IPS-15b (cell line): Measurements from ENCODE around the gene FZR1.

Experiments used
- H3K27me3 ChIP-seq: one replicate; pipeline ENCODE4 v1.6.1; 2013; ENCODE audit warnings: low read length; ENCODE audit not compliant: control insufficient read depth, insufficient read depth
- H3K36me3 ChIP-seq: one replicate; pipeline ENCODE4 v1.6.1; 2013; ENCODE audit warnings: low read length; ENCODE audit not compliant: control insufficient read depth, insufficient read depth
- H3K4me1 ChIP-seq: one replicate; pipeline ENCODE4 v1.6.1; 2013; ENCODE audit warnings: mild to moderate bottlenecking, low read length; ENCODE audit not compliant: control insufficient read depth, insufficient read depth
- H3K4me3 ChIP-seq: one replicate; pipeline ENCODE4 v1.5.1; 2013; ENCODE audit warnings: low read depth, low read length
- H3K9ac ChIP-seq: one replicate; pipeline ENCODE4 v1.6.1; 2013; ENCODE audit warnings: low read depth, mild to moderate bottlenecking, low read length
- H3K9me3 ChIP-seq: one replicate; pipeline ENCODE4 v1.6.1; 2013; ENCODE audit warnings: mild to moderate bottlenecking, low read length; ENCODE audit not compliant: control insufficient read depth, insufficient read depth

Gene FZR1

DNA sequence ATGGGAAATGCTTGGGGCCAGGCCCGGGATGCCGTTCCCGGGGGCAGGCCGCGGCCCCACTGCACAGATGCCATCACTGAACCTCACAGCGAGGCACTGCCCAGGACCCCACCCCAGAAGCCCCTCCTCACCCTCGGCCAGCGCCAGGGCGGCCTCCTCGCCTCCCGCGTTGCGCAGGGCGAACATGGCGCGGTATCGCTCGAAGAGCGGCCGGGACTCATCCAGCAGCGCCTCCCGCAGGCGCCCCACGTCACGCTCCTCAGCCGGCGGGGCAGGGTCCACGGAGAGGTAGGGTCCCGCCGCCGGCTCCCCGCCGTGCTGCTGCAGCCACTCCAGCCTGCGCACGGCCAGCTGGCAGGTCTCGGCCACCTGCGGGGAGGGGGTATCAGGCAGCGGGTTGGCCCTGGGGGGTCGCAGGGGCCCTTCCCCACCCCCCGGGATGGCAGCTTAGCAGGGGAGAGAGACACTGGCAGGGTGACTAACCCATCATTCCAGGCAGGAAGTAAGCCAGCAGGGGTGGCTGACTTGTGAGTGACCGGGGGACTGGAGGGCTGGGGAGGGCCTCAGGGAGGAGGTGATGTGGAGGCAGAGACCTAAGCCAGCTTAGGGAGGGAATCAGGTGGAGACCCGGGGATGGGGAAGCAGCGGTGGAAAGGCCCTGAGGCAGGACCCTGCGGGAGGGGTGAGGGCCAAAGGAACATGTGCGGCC, 13.8 kb upstream of the FZR1 start:
- H3K4me3 ChIP-seq = no peak overlapping the region
- H3K9me3 ChIP-seq = no peaks in the 10 kb centered on the region
- H3K27me3 ChIP-seq = no peaks in the 10 kb centered on the region
- H3K9ac ChIP-seq = no peak overlapping the region
- no peaks in the 10 kb centered on the region for H3K4me1 ChIP-seq
- H3K36me3 ChIP-seq = peaks cover 32% of the 10 kb centered on the region

DNA sequence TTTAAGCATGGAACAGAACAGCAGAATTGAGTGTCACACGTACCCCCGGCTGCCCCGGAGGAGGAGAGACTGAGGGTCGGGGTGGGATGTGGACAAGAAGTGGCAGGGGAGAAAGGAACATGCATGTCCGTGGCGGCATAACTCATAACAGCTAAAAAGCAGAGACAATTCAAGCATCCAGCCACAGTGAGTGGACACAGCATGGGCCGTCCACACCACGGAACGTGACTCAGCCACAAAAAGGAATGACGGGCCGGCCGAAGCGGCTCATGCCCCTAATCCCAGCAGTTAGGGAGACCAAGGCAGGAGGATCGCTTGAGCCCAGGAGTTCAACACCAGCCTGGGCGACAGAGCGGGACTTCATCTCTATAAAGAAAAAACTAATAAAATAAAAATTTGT, 13.2 kb upstream of the FZR1 start:
- H3K27me3 ChIP-seq = no peaks in the 10 kb centered on the region
- no peak overlapping the region for H3K4me3 ChIP-seq
- H3K9me3 ChIP-seq = no peaks in the 10 kb centered on the region
- H3K36me3 ChIP-seq = peaks cover 34% of the 10 kb centered on the region
- H3K9ac ChIP-seq = no peak overlapping the region
- no peaks in the 10 kb centered on the region for H3K4me1 ChIP-seq

DNA sequence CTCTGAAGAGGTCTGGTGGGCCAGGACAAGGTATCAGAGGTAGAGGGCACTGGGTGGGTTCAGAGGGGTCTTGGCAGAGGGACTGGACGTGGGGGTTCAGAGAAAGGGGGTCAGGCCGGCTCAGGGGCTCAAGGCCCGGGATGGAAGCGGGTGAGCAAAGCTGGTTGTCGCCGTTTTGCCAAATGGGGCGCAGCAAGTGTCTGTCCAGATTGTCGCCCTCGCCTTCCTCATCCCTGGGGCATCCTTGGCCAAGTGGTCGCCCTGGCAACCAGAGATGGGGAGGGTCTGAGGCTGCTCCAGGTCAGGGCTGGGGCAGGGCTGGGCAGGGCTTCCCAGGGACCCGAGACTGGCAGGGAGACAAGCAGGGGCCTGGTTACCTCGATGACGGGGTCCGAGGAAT, 12.5 kb upstream of the FZR1 start:
- Histone ChIP-seq H3K9me3 (no peaks in the 10 kb centered on the region), H3K4me3 (no peak overlapping the region), H3K36me3 (peaks cover 35% of the 10 kb centered on the region), H3K9ac (no peak overlapping the region), H3K27me3 (no peaks in the 10 kb centered on the region), H3K4me1 (no peaks in the 10 kb centered on the region)

DNA sequence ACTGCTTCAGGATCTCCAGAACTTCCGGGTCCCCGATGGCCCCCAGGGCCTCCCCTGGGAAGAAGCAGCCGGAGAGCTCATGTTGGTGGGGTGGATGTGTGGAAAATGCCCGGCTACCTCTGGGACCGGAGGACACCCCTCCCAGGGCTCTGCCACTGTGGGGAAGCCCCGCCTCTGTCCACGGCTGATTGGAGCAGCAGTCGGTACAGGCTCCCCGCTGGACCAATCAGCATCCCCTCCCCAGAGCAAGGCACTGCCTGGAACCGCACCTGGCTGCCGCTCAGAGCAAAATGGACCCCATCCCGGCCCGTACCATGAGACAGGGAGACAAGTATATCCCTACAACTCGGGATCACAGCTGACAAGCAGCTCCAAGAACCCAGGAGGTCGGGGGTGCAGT, 12.1 kb upstream of the FZR1 start:
- no peak overlapping the region for H3K9ac ChIP-seq
- no peaks in the 10 kb centered on the region for H3K9me3 ChIP-seq
- H3K4me3 ChIP-seq = no peak overlapping the region
- peaks cover 35% of the 10 kb centered on the region for H3K36me3 ChIP-seq
- H3K4me1 ChIP-seq = no peaks in the 10 kb centered on the region
- no peaks in the 10 kb centered on the region for H3K27me3 ChIP-seq

DNA sequence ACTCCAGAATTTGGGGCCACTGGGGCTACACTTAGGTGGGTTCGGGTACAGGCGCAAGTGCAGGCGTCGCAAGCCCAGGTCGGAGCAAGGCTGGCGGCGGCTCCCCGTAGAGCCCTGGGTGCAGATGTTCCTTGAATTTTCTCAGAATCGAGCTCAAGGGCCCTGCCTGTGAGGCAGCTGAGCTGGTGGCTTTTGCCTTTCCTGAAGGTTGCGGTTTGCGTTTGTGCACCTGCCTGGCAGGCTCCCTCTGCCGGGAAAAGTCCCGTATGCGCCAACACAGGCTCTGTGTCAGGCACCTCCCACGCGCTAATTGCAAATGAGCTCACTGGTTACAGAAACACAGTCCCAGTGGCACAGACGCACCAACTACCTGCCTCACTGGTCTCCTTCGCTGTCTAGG, 11.6 kb upstream of the FZR1 start:
- H3K36me3 ChIP-seq = peaks cover 35% of the 10 kb centered on the region

DNA sequence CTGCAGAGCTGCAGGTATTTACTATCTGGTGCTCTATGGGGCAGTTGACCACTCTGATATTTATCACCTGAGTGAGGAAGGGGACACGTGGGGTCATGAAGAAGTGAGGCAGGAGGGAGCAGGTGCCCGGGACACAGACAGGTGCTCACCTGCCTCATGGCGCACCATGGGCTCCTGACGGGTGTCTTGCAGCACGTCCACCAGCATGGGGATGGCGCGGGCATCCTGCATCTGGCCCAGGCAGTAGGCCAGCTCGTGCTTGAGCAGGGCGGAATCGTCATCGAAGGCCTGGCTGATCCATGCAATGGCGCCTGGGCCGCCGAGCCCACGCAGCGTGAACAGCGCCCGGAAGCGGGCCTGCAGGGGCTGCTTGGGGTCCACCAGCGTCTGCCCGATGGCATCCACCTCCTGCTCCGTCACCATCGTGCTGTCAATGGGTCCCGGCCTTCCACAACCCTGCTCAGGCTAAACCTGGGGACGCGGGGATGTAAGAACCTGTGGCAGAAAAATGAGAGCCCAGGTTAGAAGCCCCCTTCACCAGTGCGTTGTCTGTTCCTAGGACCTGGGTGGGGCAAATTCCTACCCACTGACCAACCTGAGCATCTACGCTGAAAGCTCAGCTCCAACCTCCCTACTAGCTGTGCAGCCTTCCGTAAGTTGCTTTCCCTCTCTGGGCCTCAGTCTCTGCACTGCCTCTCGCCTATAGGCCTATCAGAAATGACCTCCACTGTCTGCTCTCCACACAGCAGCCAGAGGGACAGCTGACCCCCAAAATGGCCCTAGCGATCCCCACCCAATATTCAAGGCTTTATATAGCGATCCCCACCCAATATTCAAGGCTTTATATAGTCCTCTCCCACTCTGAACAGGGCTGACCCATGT, 9.5 kb upstream of the FZR1 start:
- Histone ChIP-seq H3K36me3 (peaks cover 36% of the 10 kb centered on the region), H3K27me3 (no peaks in the 10 kb centered on the region), H3K9me3 (no peaks in the 10 kb centered on the region), H3K9ac (no peak overlapping the region), H3K4me3 (no peak overlapping the region), H3K4me1 (peaks cover 2% of the 10 kb centered on the region)

More for the DNA sequence above, 11.6 kb upstream of the FZR1 start:
- Histone ChIP-seq H3K27me3 (no peaks in the 10 kb centered on the region), H3K9ac (no peak overlapping the region), H3K4me1 (no peaks in the 10 kb centered on the region), H3K4me3 (no peak overlapping the region), H3K9me3 (no peaks in the 10 kb centered on the region)

DNA sequence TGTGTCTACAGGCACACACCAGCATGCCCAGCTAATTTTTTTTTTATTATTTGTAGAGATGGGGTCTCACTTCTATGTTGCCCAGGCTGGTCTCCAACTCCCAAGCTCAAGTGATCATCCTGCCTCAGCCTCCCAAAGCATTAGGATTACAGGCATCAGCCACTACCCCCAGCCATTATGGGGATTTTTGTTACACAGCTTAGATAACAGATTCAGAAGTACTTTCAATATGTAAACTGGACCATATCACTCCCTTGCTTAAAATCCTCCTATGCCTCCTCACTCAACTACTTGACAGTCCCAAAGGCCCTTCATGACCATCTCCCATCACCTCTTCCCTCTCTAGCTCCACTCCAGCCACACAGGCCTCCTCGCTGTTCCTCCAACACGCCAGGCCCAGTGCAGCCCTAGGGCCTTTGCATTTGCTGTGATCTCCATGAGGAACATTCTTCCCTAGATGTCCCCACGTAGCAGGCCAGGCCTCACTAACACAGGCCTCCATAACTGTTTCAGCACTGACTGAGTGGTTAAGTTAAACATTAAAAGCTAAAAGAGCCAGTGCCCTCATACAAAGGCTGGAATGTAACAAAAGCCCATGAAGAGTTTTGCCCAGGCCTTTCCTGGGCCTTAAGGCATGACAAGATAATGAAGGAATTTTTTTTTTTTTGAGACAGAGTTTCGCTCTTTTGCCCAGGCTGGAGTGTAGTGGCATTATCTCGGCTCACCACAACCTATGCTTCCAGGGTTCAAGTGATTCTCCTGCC, 8.2 kb upstream of the FZR1 start:
- peaks cover 2% of the 10 kb centered on the region for H3K4me1 ChIP-seq
- H3K9ac ChIP-seq = no peak overlapping the region
- H3K9me3 ChIP-seq = no peaks in the 10 kb centered on the region
- H3K36me3 ChIP-seq = peaks cover 31% of the 10 kb centered on the region
- no peaks in the 10 kb centered on the region for H3K27me3 ChIP-seq
- H3K4me3 ChIP-seq = no peak overlapping the region

DNA sequence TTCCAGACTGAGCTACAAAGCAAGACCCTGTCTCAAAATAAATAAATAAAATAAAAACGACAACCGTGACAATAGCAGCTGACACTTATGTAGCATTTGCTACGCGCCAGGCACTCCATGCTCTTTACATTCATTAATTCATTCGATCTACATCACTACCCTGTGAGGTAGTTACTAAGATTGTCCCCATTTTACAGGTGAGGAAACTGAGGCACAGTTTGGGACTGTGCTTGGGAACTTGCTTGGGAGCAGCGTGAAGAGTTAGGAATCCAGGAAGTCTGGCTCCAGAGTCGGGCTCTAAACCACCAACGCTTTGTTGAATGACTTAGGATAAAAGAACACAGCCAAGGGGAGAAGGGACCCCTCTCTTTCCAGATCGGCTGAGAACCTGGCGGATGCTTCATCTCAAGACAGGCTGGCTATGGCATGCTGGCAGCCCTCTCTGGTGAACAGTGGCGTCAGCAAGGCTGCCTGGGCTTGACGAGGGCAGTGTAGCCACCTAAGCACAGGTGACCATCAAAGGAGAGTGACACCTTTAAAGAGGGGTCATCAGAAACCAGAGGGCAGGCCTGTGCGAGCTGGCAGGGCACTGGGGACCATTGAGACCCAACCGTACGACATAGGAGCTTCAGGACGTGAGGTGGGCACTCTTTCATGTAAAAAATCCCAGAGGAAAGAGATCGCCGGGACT, 6.2 kb upstream of the FZR1 start:
- H3K4me1 ChIP-seq = peaks cover 2% of the 10 kb centered on the region
- H3K36me3 ChIP-seq = peaks cover 24% of the 10 kb centered on the region
- H3K27me3 ChIP-seq = no peaks in the 10 kb centered on the region
- H3K9ac ChIP-seq = peak overlapping the region; percentile 100
- H3K9me3 ChIP-seq = no peaks in the 10 kb centered on the region
- H3K4me3 ChIP-seq = peak overlapping the region; percentile 98

DNA sequence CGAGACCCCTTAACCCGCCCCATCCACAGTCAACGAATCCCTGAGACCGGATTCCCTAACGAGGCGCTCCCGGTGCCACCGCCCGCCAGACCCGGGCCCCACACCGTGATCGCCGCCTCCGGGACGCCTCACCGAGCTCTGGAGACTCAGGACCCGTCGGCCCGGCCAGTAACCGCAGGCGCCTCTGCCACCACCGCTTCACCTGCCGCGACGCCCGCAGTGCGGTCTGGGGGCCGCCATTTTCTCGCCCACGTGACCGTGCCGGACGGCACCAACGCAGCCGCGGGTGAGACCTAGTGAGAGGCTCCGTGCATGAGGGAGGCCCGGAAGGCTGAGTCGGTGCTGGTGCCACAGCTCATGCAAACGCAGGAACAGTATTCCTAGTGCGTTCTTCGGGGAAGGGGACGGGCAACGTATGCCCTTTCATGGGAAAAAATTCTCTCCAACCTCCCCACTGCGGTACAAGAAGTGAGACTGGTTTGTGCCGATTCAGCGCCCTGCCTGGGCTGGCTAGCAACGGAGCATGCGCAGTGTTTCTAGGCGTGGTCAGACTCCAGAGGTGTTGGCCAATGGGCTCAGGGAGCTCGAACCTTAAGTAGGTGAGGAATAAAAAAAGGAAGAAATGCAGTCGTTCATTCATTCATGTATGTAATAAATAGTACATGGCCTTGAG, 5.5 kb upstream of the FZR1 start, which contains the start of gene DOHH:
Gene DOHH, minus strand, starts transcription at position 246 of the 673 bp plus-strand sequence. CDS start 3,860 bp downstream, outside the sequence.
- Histone ChIP-seq H3K36me3 (peaks cover 21% of the 10 kb centered on the region), H3K9me3 (no peaks in the 10 kb centered on the region), H3K9ac (peak within 1 kb of the TSS; percentile 100), H3K27me3 (no peaks in the 10 kb centered on the region), H3K4me3 (peak within 1 kb of the TSS; percentile 98), H3K4me1 (peaks cover 2% of the 10 kb centered on the region)

DNA sequence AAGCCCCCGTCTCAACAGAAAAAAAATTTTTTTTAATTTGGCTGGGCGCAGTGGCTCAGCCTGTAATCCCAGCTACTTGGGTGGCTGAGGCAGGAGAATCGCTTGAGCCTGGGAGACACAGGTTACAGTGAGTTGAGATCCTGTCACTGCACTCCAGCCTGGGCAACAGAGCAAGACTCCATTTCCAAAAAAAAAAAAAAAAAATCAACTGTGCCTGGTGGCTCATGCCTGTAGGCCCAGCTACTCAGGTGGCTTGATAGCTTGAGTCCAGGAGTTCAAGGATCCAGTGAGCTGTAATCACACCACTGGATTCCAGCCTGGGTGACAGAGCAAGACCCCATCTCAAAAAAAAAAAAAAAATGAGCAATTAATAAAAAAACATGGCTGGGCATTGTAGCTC, 4.3 kb upstream of the FZR1 start:
- peaks cover 12% of the 10 kb centered on the region for H3K36me3 ChIP-seq
- no peak overlapping the region for H3K4me3 ChIP-seq
- no peak overlapping the region for H3K9ac ChIP-seq
- no peaks in the 10 kb centered on the region for H3K9me3 ChIP-seq
- H3K4me1 ChIP-seq = peaks cover 2% of the 10 kb centered on the region
- no peaks in the 10 kb centered on the region for H3K27me3 ChIP-seq
